Natural killer cell (primary cell): ENCODE data around the gene LCNL1. TPM values are rescaled to one million over a fixed set of nuclear protein-coding genes. Genes with fewer than 3 reads are reported as not detected.

ENCODE experiments used
- ATAC-seq, 3 donors: fragments of 150-1000 bp in 2 of 3; fragments of 200-7000 bp in 1 of 3; cut with Tn5 transposase; 1 replicate in 1 of 3; 2 replicates in 2 of 3; pipeline ENCODE4 v1.10.0; 2021; ENCODE audit warnings: mild to moderate bottlenecking in 2 of 3, moderate library complexity in 2 of 3
- DNase-seq, 2 donors: peaks; one replicate each; pipeline versions ENCODE4 v3.0.0 to v3.0.0-alpha.2; 2013 to 2021; ENCODE audit warnings: mixed read lengths in 1 of 2
- H3K27ac ChIP-seq: one replicate; pipeline ENCODE4 v1.5.1; 2013; ENCODE audit warnings: mild to moderate bottlenecking, low read length
- H3K27me3 ChIP-seq: one replicate; pipeline ENCODE4 v1.6.1; 2013; ENCODE audit warnings: low read length; ENCODE audit not compliant: control insufficient read depth, insufficient read depth
- H3K36me3 ChIP-seq: one replicate; pipeline ENCODE4 v1.6.1; 2013; ENCODE audit warnings: low read length; ENCODE audit not compliant: control insufficient read depth, insufficient read depth
- H3K4me1 ChIP-seq: one replicate; pipeline ENCODE4 v1.6.1; 2013; ENCODE audit warnings: low read length; ENCODE audit not compliant: control insufficient read depth, insufficient read depth
- H3K4me3 ChIP-seq: one replicate; pipeline ENCODE4 v1.5.1; 2013; ENCODE audit warnings: low read length
- H3K9me3 ChIP-seq: one replicate; pipeline ENCODE4 v1.6.1; 2013; ENCODE audit warnings: low read length; ENCODE audit not compliant: control insufficient read depth, insufficient read depth
- H3K27ac Mint-ChIP-seq, 2 donors: one replicate each; pipeline ENCODE4 v1.8.0; 2022; ENCODE audit warnings: mild to moderate bottlenecking in 2 of 2, mixed read lengths in 2 of 2, moderate library complexity in 1 of 2
- H3K27me3 Mint-ChIP-seq, 2 donors: one replicate each; pipeline ENCODE4 v1.8.0; 2022; ENCODE audit warnings: low read depth in 2 of 2, mixed read lengths in 2 of 2
- H3K36me3 Mint-ChIP-seq: one replicate; pipeline ENCODE4 v1.8.0; 2022; ENCODE audit warnings: mixed read lengths
- H3K4me1 Mint-ChIP-seq, 2 donors: one replicate each; pipeline ENCODE4 v1.8.0; 2022; ENCODE audit warnings: mixed read lengths in 2 of 2
- H3K4me3 Mint-ChIP-seq: one replicate; pipeline ENCODE4 v1.8.0; 2022; ENCODE audit warnings: mild to moderate bottlenecking, moderate library complexity, mixed read lengths
- H3K9me3 Mint-ChIP-seq, 2 donors: one replicate each; pipeline ENCODE4 v1.8.0; 2022; ENCODE audit warnings: mixed read lengths in 2 of 2
- CTCF ChIP-seq: fragments of 200-600 bp; IDR thresholded peaks from one replicate; pipeline ENCODE4 v1.8.0; 2022; ENCODE audit warnings: antibody characterized with exemption
- WGBS: methylation state at CpG from one replicate; pipeline ENCODE4 v1.1.7; 2013; ENCODE audit warnings: missing lambda C conversion rate; ENCODE audit not compliant: insufficient coverage; 5-methylcytosine and 5-hydroxymethylcytosine counted together
- intact Hi-C: fragments of 100-400 bp; cut with micrococcal nuclease; formaldehyde crosslinking; loops from one replicate; pipeline ENCODE4 v1.14.2; 2022
- total RNA-seq, 4 donors: library from RNA; stranded (reverse); fragments of 120-200 nt in 1 of 4; gene quantifications; one replicate each; pipeline versions ENCODE4 v1.2.3 to v1.2.4, GENCODE V29; 2013 to 2022

LCNL1 gene
- total RNA-seq, 3 donors from 2014 or later (not counting 1 experiment from before 2014, with no cell fraction given), result 4.9 to 8.4 (median 8.2) TPM

DNA sequence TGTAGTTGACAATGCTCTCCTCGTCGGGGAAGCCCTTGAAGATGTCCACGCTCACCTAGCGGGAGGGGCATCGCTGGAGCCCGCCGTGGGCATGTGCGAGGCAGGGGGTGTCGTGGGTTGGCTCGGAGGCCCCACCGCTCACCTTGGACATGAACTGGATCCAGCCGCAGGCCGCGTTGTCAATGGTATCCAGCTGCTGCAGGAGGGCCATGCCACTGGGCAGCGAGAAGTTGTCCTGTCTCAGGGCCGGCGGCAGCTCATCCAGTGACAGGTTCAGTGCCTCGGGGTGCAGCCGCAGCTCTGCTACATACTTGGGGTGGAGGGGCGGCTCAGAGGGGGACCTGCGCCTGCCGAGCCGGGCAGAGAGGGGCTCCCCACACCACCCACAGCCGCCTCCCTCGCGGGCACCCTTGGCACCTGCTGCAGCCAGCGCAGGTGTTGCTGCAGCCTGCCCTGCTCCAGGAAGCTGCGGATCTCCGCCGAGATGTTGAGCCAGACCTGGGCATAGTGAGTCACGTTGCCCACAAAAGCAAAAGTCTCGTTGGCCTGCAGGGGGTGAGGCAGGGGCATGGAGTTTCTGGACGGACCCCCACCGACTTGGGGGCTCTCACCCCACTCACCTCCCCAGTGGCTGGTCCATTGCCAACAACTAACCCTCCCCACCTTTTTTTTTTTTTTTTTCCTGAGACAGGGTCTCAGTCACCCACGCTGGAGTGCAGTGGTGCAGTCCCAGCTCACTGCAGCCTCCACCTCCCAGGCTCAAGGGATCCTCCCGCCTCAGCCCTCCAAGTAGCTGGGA, 36.2 kb downstream of the LCNL1 start:
- H3K9me3 ChIP-seq, result no peaks in the 10 kb centered on the region
- H3K4me1 ChIP-seq, result peaks cover 6% of the 10 kb centered on the region
- peaks cover 64% of the 10 kb centered on the region for H3K36me3 ChIP-seq
- intact Hi-C loops, result no loop called here
- Mint-ChIP-seq H3K36me3 (no peaks in the 10 kb centered on the region), H3K4me1 (peaks cover 0 to 13% of the 10 kb centered on the region in 2 donors), H3K4me3 (no peak overlapping the region), H3K27me3 (no peaks in the 10 kb centered on the region), H3K9me3 (no peaks in the 10 kb centered on the region), H3K27ac (no peak overlapping the region)
- H3K27me3 ChIP-seq, result no peaks in the 10 kb centered on the region
- WGBS, result 90% methylated on average over 36 of the region's 36 CpGs
- ATAC-seq, result no peak
- no peak for TF ChIP-seq CTCF
- H3K4me3 ChIP-seq, result no peak overlapping the region
- no peak overlapping the region for H3K27ac ChIP-seq
- DNase-seq, result no peak

DNA sequence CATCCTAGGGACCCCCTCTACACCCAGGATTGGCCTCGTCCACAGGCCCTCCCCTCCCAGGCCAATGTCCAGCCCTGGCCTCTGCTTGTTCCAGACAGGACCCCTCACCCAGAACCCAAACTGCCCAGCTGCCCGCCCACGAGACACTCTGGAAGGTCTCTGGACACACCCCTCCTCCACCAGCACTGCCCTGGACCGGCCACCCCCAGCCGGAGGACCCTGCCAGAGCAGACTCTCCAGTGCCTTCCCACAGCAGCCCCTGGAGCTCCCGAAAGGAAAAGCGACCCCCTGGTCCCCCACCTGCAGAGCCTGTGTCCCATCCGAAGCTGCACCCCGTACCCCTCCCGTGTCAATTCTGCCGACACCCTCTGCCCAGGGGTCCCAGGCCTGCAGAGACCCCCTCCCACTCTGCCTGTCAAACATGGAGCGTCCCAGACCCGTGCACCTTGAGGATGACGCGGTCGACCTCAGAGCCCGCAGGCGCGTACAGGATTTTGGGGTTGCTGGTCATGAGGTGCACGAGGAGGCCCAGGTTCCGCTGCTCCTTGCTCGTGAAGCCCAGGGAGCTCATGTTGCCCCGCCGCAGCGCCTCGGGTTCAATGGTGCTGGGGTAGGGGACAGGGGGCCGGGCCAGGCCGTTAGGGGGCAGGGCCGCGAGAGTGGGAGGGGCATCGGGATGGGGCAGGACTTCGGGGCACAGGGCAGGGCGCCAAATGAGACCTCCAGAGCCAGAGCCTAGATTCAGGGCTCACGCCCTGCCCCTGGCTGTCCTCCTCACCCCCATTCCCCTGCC, 37.3 kb downstream of the LCNL1 start:
- Histone ChIP-seq H3K27ac (no peak overlapping the region), H3K4me3 (no peak overlapping the region), H3K9me3 (no peaks in the 10 kb centered on the region), H3K27me3 (no peaks in the 10 kb centered on the region), H3K4me1 (peaks cover 14% of the 10 kb centered on the region), H3K36me3 (peaks cover 52% of the 10 kb centered on the region)
- ATAC-seq (no peak), DNase-seq (no peak)
- WGBS, result 97% methylated on average over 34 of the region's 34 CpGs
- Mint-ChIP-seq H3K9me3 (no peaks in the 10 kb centered on the region), H3K36me3 (no peaks in the 10 kb centered on the region), H3K27ac (no peak overlapping the region), H3K4me3 (no peak overlapping the region), H3K4me1 (peaks cover 0 to 13% of the 10 kb centered on the region in 2 donors), H3K27me3 (no peaks in the 10 kb centered on the region)
- TF ChIP-seq CTCF, result no peak
- intact Hi-C loops, result no loop called here

GRCh38 chr9:137020771-137021567, 38.2 kb downstream of the LCNL1 start:
- intact Hi-C loops, result no loop called here
- peaks cover 23% of the 10 kb centered on the region for H3K4me1 ChIP-seq
- ATAC-seq (no peak), DNase-seq (no peak)
- no peak overlapping the region for H3K4me3 ChIP-seq
- H3K27me3 ChIP-seq, result no peaks in the 10 kb centered on the region
- H3K27ac ChIP-seq, result no peak overlapping the region
- 97% methylated on average over 32 of the region's 32 CpGs for WGBS
- Mint-ChIP-seq H3K4me1 (peaks cover 0 to 16% of the 10 kb centered on the region in 2 donors), H3K36me3 (no peaks in the 10 kb centered on the region), H3K4me3 (no peak overlapping the region), H3K27ac (no peak overlapping the region), H3K9me3 (no peaks in the 10 kb centered on the region), H3K27me3 (no peaks in the 10 kb centered on the region)
- H3K9me3 ChIP-seq, result no peaks in the 10 kb centered on the region
- peaks cover 46% of the 10 kb centered on the region for H3K36me3 ChIP-seq
- TF ChIP-seq CTCF, result no peak
